ENCODE results near the gene NAPB. TPM values are rescaled to one million over a fixed set of nuclear protein-coding genes. Genes with fewer than 3 reads are reported as not detected.

Gene NAPB
- total RNA-seq, 4 donors from 2014 or later, result 7.4 to 13.9 (median 11.9) TPM

DNA sequence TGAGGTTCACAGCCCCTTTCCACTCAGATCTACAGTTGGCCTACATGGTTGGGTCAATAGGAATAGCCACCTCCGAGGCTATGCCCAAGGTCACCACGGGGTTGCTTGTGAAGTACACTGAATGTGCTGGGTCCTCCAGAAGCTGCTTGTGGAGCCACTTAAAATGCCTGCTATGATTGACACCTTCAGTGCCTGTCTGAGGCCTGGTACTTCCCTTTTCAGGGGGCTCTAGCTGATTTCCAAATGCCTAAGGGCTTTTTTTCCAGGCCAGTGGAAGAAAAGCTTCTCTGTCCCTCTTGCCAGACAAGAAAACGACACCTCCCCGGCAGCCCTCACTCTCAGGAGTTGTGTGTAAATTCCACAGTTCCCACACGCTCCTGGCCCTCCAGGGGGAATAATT lies 77.0 kb downstream of the NAPB start:
- H3K9me3 ChIP-seq, result no peaks in the 10 kb centered on the region
- no peaks in the 10 kb centered on the region for H3K36me3 ChIP-seq
- peaks cover 0 to 4% (median 3%) of the 10 kb centered on the region in 4 donors for H3K4me1 ChIP-seq
- no peak overlapping the region for H3K27ac ChIP-seq
- no peak for DNase-seq
- no peak overlapping the region for H3K4me3 ChIP-seq
- no peaks in the 10 kb centered on the region for H3K27me3 ChIP-seq
- TF ChIP-seq POLR2A (IDR thresholded peaks at IDR 0.05), result no peak
- TF ChIP-seq, protein P1, sequence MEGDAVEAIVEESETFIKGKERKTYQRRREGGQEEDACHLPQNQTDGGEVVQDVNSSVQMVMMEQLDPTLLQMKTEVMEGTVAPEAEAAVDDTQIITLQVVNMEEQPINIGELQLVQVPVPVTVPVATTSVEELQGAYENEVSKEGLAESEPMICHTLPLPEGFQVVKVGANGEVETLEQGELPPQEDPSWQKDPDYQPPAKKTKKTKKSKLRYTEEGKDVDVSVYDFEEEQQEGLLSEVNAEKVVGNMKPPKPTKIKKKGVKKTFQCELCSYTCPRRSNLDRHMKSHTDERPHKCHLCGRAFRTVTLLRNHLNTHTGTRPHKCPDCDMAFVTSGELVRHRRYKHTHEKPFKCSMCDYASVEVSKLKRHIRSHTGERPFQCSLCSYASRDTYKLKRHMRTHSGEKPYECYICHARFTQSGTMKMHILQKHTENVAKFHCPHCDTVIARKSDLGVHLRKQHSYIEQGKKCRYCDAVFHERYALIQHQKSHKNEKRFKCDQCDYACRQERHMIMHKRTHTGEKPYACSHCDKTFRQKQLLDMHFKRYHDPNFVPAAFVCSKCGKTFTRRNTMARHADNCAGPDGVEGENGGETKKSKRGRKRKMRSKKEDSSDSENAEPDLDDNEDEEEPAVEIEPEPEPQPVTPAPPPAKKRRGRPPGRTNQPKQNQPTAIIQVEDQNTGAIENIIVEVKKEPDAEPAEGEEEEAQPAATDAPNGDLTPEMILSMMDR (IDR thresholded peaks at IDR 0.05), result no peak

DNA sequence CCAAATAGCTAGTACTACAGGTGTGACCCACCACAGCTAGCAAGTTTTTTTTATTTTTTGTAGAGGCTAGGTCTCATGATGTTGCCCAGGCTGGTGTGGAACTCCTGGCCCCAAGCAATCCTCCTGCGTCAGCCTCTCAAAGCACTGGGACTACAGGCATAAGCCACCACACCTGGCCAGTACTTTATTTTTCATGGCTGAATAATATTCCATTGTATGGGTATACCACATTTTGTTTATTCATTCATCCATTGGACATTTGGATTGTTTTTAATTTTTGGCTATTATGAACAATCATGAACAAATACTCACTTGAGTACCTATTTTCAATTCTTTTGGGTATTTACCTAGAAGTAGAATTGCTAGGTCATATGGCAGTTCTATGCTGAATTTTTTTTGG lies 77.7 kb downstream of the NAPB start:
- no peak for TF ChIP-seq POLR2A (IDR thresholded peaks at IDR 0.05)
- TF ChIP-seq, protein P1 (IDR thresholded peaks at IDR 0.05), result no peak
- Histone ChIP-seq H3K27me3 (no peaks in the 10 kb centered on the region), H3K27ac (no peak overlapping the region), H3K4me3 (no peak overlapping the region), H3K36me3 (no peaks in the 10 kb centered on the region), H3K9me3 (no peaks in the 10 kb centered on the region), H3K4me1 (no peaks in the 10 kb centered on the region)
- DNase-seq, result no peak

DNA sequence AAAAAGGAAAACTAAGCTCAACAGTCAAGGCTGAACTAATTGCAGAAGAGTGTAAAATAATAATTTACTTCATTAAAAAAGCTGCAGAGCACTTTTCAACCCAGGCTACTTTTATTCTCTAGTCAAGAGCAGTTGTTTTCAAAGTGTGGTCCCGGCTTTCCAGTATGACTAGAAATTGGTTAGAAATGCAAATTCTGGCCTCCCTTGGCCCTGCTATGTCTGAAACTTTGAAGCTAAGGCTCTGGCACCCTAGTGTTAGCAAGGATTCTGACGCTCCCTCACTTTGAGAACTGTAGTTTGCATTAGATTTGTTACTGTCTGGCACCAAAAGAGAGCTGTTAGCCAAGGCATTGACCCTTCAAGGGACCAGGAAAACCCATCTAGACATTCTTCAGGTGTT lies 80.2 kb downstream of the NAPB start:
- TF ChIP-seq POLR2A (IDR thresholded peaks at IDR 0.05), result no peak
- TF ChIP-seq, protein P1 (IDR thresholded peaks at IDR 0.05), result no peak
- Histone ChIP-seq H3K4me1 (no peaks in the 10 kb centered on the region), H3K4me3 (no peak overlapping the region), H3K9me3 (no peaks in the 10 kb centered on the region), H3K27me3 (no peaks in the 10 kb centered on the region), H3K36me3 (no peaks in the 10 kb centered on the region), H3K27ac (no peak overlapping the region)
- no peak for DNase-seq

DNA sequence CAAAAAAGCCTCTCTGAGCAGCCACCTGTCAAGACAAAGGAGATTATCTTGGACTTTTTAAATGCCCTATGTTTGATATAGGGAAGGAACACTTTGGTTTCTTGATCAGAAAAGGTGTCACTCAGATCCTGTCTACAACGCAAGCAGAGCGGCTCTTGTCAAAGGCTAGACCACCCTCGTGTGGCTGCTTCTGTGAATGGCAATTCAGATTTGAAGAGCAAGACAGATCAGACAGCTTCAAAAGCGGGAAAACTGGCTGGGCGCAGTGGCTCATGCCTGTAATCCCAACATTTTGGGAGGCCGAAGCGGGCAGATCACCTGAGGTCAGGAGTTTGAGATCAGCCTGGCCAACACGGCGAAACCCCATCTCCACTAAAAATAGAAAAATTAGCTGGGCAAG lies 80.8 kb downstream of the NAPB start:
- DNase-seq, result peak in 1 of 3 donors; percentile 70
- Histone ChIP-seq H3K36me3 (no peaks in the 10 kb centered on the region), H3K4me1 (no peaks in the 10 kb centered on the region), H3K27me3 (no peaks in the 10 kb centered on the region), H3K4me3 (no peak overlapping the region), H3K9me3 (no peaks in the 10 kb centered on the region), H3K27ac (no peak overlapping the region)
- TF ChIP-seq POLR2A (IDR thresholded peaks at IDR 0.05), result no peak
- TF ChIP-seq, protein P1 (IDR thresholded peaks at IDR 0.05), result peak in 4 of 6 experiments; percentile 41 to 54 (median 48)

DNA sequence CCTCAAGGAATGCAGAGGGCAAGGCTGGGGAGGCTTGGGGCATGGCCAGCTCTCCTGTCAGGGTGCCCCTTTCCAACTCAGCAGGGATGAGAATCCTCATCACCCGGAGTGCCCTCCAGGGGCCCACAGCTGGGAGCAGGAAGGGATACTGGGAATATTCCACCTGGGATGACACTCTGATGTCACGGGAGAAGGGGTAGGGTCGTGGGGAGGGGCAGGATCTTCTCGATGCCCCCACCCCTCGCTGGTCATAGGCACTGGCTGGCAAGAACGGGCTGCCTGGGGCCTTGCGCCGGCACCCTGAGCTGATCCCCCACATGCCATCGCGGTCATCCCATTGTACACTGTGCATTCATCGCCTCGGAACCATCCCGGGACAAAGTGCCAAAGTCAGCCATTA lies 81.3 kb downstream of the NAPB start:
- no peak for DNase-seq
- no peaks in the 10 kb centered on the region for H3K27me3 ChIP-seq
- no peaks in the 10 kb centered on the region for H3K36me3 ChIP-seq
- no peak for TF ChIP-seq POLR2A (IDR thresholded peaks at IDR 0.05)
- TF ChIP-seq, protein P1 (IDR thresholded peaks at IDR 0.05), result no peak
- H3K4me1 ChIP-seq, result no peaks in the 10 kb centered on the region
- no peaks in the 10 kb centered on the region for H3K9me3 ChIP-seq
- H3K4me3 ChIP-seq, result no peak overlapping the region
- no peak overlapping the region for H3K27ac ChIP-seq

DNA sequence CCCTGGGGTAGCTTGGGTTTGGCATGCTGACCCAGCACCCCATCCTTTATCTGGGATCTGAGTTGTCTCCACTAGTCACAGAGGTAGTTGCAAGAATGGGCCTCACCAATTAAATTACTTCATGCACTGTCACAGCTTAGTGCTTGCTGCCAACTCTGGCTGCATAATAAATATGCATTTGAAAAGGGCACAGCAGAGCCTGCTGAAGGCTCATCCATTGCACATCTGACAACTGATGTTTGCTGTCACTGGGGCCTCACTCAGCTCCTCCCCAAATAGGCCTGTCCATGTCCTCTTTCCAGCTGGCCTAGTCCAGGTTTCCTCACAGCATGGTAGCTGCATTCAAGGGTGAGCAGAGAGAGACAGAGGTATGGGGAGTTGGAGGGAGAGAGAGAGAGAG lies 84.0 kb downstream of the NAPB start:
- DNase-seq, result no peak
- no peaks in the 10 kb centered on the region for H3K9me3 ChIP-seq
- no peaks in the 10 kb centered on the region for H3K4me1 ChIP-seq
- no peak overlapping the region for H3K27ac ChIP-seq
- no peaks in the 10 kb centered on the region for H3K27me3 ChIP-seq
- H3K36me3 ChIP-seq, result no peaks in the 10 kb centered on the region
- H3K4me3 ChIP-seq, result no peak overlapping the region
- TF ChIP-seq, protein P1 (IDR thresholded peaks at IDR 0.05), result no peak
